Measurements from ENCODE around the gene FAM78B.

The FAM78B gene

GRCh38 chr1:166159656-166160055 is 7.1 kb downstream of the FAM78B start:
- DNase-seq, result no peak

- DNase-seq, result no peak
These were observed 10.1 kb downstream of the FAM78B start for GRCh38 chr1:166156674-166157073.

- no peak for DNase-seq
These were observed 11.7 kb downstream of the FAM78B start for GRCh38 chr1:166155108-166155507.

GRCh38 chr1:166153525-166154314 is 13.1 kb downstream of the FAM78B start:
- no peak for DNase-seq

- DNase-seq, result no peak
These were observed 13.8 kb downstream of the FAM78B start for GRCh38 chr1:166152978-166153377.

GRCh38 chr1:166151804-166152203 is 15.0 kb downstream of the FAM78B start:
- no peak for DNase-seq

- DNase-seq, result no peak
These were observed 21.3 kb downstream of the FAM78B start for GRCh38 chr1:166145499-166145898.

GRCh38 chr1:166141969-166142368 is 24.8 kb downstream of the FAM78B start:
- no peak for DNase-seq

GRCh38 chr1:166140251-166140650 is 26.6 kb downstream of the FAM78B start:
- no peak for DNase-seq

GRCh38 chr1:166139735-166140134 is 27.1 kb downstream of the FAM78B start:
- no peak for DNase-seq

GRCh38 chr1:166136699-166137401 is 30.0 kb downstream of the FAM78B start:
- no peak for DNase-seq

GRCh38 chr1:166136222-166136621 is 30.6 kb downstream of the FAM78B start:
- no peak for DNase-seq

GRCh38 chr1:166133857-166134256 is 32.9 kb downstream of the FAM78B start:
- no peak for DNase-seq

- no peak for DNase-seq
These were observed 33.4 kb downstream of the FAM78B start for GRCh38 chr1:166133276-166133841.

GRCh38 chr1:166132496-166132895 is 34.3 kb downstream of the FAM78B start:
- no peak for DNase-seq

- DNase-seq, result no peak
These were observed 37.8 kb downstream of the FAM78B start for GRCh38 chr1:166129006-166129405.

- no peak for DNase-seq
These were observed 38.6 kb downstream of the FAM78B start for GRCh38 chr1:166128195-166128594.

- no peak for DNase-seq
These were observed 39.8 kb downstream of the FAM78B start for GRCh38 chr1:166127003-166127402.

GRCh38 chr1:166122873-166123466 is 43.8 kb downstream of the FAM78B start:
- no peak for DNase-seq

GRCh38 chr1:166121010-166121409 is 45.8 kb downstream of the FAM78B start:
- DNase-seq, result no peak

- DNase-seq, result no peak
These were observed 46.5 kb downstream of the FAM78B start for GRCh38 chr1:166120281-166120680.

- DNase-seq, result no peak
These were observed 47.3 kb downstream of the FAM78B start for GRCh38 chr1:166119471-166119965.

- DNase-seq, result no peak
These were observed 49.0 kb downstream of the FAM78B start for GRCh38 chr1:166117776-166118175.
